GM03348 (cell line): ENCODE results near the gene KLHDC4.
A peak's percentile ranks its signal among the peaks of the same experiment; 100 is the strongest.
"Not testable (repeated sequence)": the region's sequence is repeated elsewhere in the genome, so short reads cannot be mapped to it uniquely, and the experiment has no call there.

Source experiments
- DNase-seq: peaks from one replicate; pipeline ENCODE4 v3.0.0; 2012; ENCODE audit warnings: low spot score

KLHDC4 gene

DNA sequence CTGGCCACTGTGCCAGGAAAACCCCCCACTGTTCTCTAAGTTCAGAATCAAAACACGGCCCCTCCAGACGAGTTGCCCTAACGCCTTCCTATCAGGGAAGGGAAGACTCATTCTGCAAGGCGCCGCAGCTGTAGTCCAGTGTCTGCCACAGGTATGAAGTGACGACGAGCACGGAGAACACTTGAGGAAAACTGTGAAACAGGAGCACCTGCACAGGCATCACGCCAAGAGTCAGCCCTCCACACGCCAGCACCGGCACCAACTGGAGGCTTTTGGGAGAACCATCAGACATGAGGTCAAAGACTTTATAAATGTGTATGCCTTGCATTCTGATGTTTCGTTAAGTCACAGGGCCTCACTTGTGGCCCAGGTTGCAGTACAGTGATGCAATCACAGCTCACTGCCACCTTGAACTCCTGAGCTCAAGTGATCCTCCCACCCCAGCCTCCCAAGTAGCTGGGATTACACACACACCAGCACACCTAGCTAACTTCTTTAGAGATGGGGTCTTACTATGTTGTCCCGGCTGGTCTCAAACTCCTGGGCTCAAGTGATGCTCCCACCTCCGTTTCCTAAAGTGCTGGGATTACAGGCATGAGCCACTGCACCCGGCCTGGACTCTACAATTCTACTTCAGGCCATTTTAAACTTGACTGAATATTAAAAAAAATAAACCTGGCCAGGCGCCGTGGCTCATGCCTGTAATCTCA, 22.9 kb downstream of the KLHDC4 start:
- no peak for DNase-seq

DNA sequence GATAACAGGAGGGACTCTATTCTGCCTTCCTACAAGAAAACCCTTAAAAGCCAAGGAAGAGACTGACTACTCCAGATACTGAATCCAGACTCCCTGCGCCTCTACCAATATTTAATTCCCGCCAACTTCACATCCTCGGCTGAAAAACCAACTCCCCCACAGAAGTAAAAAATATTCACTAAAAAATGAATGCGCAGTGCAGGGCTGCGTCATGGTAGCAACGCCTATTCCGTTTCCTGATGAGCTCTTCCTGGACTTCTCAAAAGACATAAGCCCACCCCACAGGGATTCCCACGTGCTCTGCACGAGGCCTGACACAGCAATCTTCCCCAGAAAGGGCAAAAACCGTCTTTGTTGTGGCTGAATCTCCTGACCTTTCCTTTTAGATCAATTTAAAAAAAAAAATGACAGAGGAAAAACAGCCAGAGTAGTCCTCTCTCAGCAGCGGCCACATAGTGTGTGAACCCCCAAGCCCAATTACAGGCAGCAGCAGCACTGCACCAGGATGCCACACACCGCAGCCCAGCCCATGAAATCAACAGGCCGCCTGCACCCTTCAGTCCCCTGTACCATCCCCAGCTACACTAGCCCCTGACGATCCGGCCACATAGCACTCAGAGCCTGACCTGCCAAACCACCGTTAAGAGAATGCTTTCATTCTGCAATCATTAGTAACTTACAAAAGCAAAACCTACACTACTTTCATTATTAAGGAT, 23.9 kb downstream of the KLHDC4 start:
- DNase-seq: no peak

DNA sequence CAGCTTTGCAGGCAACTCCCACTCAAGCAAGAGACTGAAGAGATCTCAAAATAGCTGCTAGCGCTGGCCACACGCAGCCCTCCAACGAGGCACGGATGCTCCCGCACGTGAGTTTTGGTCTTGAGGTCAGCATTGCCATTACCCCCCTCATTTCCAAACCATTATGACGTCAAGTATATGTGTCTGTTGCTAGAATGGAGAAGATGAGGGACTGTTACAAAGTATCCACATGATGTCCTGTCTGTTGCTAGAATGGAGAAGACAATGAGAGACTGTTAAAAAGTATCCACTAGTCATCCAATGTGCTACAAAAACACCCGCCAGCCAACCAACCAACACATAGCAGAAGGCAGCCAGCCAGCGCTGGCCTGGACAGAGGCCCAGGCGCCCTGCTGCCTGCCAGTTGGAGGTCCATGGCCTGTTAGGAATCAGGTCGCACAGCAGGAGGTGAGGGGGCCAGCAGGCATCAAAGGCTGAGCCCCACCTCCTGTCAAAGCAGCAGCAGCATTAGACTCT, 24.8 kb downstream of the KLHDC4 start:
- DNase-seq: peak; percentile 40

DNA sequence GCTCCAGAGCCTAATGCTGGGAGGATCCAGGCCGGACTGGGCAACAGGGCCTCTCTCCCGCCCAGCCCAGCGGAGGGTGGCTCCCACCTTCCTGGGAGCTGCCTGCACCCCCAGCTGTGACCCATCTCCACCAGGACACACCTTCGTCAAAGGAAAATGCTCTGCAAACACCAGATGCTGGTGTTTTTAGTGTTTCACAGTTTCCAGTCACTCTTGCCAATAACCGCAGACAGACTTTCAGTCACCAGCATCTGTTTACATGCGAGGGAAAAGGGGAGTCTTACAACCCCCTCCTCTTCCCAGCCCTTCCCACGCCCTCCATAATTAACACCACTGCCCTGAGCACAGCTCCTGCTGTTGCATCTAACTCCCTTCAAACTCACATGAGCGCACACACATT, 25.3 kb downstream of the KLHDC4 start:
- DNase-seq: peak; percentile 54

DNA sequence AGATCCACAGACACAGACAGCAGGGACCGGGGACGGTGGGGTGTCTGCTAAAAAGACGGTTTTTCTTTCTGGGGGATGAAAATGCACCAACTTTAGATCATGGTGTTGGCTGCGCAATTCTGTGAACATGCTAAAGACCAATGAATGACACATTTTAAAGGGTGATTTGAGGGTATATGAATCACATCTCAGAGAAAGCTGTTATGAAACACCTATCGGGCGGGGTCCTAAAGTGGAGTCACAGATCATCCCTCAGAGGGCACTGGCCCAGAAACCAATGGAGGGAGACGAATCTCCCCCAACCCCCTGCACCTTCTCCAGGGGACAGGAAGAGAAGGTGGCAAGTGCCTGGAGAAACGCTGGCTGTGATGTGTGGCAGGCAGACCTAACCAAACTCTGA, 26.0 kb downstream of the KLHDC4 start:
- no peak for DNase-seq

DNA sequence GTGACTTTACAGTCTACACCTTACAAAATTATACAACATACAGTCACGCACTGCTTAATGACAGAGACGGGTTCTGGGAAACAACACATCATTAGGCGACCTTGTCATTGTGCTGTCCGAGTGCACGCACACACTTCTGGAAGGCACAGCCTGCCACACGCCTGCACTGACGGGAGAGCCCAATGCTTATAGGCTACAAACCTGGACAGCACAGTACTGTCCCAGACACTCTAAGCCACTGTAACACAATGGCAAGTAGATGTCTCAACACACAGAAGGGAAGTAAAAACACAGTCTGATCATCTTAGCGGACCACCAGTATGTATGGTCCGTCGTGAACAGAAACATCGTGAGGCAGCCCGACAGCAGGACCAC, 29.8 kb downstream of the KLHDC4 start:
- DNase-seq: no peak

DNA sequence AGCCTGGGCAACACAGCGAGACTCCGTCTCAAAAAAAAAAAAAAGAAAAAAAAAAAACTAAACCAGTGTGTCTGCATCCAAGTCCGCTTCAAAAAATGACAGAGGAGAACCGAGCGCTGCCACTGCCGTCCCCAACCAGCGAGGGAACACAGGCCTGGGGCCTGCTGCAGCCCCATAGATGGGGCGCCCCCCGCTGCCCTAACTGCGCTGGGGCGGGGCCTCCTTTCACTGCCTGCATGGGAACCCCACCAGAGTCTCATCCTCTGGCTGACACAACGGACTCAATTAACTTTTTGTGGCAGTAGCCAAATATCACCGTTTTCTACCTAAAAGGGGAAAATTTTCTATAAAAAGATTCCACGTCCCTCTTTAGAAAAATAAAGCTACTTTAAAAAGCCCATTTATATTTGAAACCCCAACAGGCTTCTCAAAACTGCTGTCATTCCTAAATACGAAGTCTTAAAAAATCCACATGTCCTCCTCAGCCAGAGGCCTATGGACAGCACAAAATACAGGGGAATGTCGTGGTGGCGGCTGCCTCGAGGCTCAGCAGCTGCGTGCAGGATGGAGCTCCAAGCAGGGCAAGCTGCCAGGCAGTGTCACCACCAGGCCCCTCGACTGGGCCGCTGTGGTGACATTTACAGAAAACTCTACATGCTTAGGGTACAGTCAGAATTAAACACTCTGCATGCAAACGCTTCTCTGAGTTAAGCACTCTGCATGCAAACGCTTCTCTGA, 30.3 kb downstream of the KLHDC4 start:
- no peak for DNase-seq

DNA sequence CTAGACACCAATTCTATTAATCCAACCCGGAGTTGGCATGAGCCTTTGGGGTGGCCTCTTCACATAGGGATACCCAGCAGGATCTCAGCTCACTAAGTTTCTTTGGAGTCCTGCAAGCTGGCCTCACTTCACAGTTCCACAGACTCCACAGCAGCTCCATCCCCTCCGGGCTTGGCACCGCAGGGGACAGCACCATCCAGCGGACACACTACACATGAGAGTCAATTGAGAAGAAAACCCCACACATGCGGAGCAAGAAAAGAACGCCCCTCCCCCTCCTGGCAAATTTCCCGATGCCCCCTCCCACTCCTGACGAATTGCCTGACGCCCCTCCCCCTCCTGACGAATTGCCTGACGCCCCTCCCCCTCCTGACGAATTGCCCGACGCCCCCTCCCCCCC, 31.1 kb downstream of the KLHDC4 start:
- no peak for DNase-seq

DNA sequence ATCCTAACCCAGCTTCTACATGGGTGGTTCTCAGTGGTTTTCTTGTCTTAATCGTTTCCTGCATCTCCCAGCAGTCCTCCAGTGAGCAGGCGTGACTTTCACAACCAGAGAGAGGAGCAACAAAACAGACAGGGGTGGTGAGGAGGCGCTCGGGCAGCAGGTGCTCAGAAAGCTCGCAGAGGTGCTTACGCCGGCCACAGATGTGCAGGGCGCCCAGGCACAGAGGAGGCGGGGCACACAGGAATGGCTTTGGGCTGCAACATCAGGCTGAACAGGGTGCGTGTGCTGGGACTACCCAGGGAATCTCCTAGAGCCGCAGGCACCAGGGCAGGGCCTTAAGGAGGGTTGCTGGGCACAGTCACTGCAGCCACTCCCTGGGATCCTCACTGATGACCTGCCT, 32.6 kb downstream of the KLHDC4 start:
- no peak for DNase-seq

DNA sequence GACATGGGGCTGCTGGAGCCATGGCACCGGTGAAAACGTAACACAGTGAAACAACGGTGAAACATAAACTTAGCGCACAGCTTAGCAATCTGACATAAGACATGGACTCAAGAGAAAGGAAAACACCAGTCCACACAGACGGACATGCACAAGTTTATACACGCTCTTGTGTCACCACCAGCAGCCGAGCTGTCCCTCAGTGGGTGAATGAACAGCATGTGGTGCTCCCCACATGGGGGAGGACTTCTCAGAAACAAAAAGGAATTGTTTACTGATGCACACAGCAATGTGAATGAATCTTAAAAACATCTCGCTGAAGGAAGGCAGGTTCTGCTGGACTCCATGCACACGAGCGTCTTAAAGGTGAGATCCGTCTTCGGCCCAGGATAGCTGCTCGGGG, 34.2 kb downstream of the KLHDC4 start:
- DNase-seq: no peak

DNA sequence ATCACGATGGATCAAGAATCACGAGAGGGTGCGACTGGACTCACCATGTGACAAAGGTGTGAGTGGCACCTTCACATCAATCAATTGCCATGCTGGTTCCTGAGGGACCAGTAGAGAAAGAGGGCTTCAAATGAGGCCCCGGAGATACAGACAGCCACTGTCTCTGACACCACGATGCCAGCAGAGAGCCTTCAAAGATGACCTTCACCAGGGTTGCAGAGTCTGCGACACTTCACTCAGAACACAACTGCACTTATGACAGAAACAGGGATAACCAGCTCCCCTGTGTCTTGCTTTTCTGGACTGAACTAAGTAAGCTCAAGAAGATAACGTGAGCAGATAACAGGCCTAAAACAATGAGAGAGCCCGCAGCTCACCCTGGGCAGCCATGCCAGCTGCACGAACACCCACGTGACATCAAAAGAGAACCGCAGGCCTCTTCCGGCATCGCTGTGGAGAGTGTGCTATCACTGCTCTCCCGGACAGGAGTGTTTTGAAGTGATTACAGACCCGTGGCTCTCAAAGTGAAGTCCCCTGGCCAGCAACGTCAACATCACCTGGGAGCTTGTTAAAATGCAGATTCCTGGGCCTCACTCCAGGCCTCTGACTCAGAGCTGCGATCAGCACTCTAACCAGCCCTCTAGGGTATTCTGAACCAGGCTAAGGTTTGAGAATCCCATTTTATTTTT, 36.4 kb downstream of the KLHDC4 start:
- DNase-seq: no peak

DNA sequence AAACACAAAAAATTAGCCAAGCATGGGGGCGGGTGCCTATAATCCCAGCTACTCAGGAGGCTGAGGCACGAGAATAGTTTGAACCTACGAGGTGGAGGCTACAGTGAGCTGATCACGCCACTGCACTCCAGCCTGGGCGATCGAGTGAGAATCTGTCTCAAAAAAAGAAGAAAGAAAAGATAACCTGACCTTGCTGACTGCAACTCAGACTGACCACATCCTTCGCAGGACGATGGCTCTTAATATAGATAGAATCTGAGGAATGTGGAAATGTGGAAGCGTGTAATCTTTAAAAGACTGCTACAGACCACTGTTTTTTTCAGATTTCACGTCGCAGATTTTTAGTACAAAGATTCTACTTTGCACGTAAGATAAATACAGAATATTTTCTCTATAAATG, 37.8 kb downstream of the KLHDC4 start:
- DNase-seq: no peak

DNA sequence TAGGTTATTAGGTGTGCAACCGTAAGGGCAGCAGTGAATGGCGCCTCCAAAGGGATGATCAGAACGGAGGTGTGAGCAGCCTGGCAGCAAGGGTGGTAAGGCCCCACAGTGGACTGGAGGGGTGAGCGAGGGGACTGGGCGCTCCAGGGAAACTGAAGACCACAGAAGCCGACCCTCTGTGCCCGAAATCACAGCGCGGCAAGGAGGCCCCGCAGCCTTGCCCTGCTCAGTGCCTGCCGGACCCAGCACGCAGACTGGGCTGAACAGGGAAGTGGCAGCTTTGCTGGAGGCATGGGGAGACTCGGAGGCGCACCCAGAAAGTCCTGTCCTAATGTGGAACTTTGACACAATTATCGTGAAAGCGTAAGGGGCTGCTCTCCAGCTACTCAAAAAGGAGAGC, 38.4 kb downstream of the KLHDC4 start:
- DNase-seq: no peak

DNA sequence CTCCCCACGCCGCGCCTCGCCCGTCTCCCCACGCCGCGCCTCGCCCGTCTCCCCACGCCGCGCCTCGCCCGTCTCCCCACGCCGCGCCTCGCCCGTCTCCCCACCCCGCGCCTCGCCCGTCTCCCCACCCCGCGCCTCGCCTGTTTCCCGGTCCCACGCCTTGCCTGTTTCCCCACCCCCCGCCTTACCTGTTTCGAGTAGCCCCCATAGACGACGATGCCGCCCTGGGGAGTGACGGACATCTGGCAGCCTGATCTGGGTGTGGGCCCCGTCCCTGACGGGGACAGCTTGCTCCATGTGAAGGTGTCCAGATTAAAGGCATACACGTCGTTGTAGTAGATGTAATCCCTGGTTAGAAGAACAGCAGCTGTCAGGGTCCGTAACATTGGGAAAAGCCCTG, 39.2 kb downstream of the KLHDC4 start:
- DNase-seq: not testable (repeated sequence)

DNA sequence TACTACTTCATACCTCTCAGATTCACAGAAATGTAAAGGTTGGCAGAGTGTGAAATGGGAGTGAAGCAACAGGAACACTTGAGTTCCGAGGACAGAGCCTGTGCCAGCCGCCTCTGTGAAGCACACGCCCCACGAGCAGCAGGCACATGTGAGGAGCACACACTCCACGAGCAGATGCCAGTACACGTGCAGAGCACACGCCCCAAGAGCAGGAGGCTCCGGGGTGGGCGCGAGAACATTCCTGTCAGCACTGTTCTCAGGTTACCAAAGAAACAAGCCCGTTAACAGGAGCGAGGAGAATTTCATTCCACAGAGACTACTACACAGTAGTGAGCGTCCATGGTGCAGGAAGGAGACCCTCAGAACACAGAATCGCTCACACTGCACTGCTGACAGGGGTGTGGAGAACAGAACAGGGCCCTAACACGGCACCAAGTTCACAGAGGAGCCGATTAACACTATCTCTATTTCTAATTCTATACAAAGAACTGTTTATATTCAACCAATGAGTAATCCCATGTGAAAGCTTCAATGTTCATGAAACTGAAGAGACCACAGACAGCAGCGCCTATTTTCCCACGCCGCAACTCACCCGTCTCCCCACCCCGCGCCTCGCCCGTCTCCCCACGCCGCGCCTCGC, 40.1 kb downstream of the KLHDC4 start:
- DNase-seq: no peak

DNA sequence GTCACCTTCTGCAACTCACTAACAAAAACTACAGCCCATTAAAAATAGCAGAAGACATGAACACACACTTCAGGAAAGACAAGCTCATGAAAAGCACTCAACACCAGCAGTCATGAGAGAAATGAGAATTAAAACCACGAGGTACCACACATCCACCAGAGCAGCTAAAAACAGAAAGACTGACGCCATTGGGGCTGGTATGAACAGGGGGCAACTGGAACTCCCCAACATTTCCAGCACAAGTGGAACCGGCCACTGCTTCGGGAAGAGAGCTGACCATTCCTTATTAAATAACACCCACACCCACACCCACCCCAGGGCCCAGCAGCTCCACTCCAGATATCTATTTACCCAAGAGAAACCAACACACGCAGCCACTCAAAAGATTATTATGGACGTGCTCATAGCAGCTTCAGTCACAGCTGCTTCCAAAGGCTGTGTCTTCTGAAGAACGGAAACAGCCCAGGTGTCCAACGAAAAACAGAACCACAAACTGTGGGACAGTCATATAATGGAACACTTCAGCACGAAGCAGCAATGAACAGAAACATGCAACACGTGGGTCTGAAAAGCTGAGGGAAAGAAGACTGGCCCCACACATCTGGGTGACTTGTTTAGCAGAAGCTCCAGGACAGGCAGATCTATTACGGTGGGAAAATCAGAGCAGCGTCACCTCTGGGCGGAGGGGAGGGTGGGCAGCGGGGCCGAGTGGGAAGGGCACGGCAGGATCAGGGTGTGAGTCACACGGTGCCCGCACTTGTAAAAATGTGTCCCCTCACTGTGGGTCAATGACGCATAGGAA, 41.1 kb downstream of the KLHDC4 start:
- DNase-seq: no peak

DNA sequence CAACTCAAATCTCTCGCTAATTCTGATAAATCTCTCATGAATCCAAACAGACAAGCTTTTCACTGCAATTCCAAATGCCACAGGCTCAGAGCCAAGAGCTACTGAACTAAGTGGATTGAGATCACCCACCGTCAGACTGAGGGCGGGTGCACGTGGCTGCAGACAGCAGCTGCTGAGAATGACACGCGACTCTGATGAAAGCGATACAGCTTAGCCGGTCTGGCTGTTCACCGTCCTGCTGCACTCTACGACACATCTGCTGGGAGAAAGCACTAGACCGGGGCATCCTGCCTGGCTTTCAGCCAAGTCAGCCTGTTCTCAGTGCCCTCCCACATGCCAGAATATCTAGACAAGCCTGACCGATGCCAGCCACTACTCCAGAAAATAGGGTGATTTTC, 42.6 kb downstream of the KLHDC4 start:
- no peak for DNase-seq

DNA sequence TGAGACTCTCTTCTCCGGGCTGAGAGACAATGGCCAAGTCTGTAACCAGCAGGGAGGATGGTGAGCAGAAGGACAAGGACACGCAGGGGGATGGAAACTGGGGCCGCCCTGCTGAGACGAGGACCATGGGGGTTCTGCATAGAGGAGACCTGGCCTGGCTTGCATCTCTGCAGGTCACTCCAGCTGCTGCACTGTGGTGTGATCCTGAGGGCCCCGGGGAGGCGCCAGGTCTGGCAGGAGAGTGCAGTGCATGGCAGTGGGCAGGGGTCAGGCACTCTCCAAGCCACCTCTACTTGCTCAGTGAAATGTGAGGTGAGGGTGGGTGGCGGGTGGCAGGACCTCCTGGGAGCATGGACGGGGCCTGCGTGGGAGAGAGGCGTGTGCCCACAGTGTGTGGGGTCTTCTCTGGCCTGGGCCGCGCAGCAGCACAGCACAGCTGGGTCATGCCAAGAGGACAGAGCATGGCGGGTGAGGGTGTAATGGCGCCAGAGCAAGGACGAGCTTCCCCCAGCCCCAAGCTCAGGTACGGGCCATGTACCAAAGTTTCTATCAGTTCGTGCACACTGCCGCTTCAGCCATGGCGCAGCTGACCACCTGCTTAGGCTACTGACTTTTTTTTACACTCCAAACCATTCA, 43.1 kb downstream of the KLHDC4 start:
- DNase-seq: no peak

DNA sequence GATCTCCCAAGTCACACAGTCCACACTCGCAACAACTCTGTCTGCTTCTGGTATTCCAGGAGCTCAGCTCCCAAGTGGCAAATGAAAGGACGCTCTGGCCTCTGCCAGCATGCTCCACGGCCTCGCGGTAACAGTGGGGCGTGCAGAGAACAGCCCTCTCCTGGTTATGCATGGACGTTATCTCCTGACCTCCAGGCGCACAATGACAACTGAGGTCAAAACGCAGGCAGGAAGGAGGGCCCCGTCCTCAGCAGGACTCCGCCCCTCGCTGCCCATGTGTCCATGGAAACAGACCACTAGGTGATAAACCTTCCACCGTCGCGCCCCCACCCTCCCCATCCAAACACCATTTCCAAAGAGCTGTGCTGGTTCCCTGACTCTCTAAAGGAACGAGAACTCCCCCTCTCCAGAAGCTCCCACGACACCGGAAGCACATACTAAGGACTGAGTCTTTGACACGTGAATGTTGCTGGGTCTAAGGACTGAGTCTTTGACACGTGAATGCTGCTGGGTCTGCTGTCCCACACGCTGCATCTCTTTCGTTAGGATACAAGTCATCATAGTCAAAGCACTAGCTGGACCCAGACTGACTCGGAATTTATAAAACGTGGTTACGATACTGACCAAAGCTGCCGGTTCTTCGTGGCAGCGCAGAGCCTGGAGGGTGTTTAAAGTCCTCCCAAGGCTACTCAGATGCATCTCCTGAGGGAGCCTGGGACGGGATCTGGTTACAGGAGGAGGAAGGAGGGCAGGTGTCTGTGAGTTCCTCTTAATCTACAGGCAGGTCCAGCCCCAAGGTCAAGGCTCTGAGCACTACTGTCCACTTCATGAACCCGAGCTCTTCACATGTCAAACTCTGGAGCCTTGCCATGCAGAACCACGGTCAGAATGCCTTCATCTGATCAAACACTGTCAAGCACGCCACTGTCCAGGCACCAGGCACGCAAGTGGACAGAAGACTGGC, 43.9 kb downstream of the KLHDC4 start:
- no peak for DNase-seq
